H9 (cell line): ENCODE measurements around the gene GRID2. TPM values are rescaled to one million over a fixed set of nuclear protein-coding genes. Genes with fewer than 3 reads are reported as not detected.

Source experiments
- DNase-seq: peaks from one replicate; pipeline ENCODE4 v3.0.0-alpha.2; 2017
- H2AFZ ChIP-seq: one replicate; pipeline ENCODE4 v1.6.1; 2013; ENCODE audit warnings: mild to moderate bottlenecking, low read length, control low read depth, moderate library complexity
- H2AK5ac ChIP-seq: 2 replicates; pipeline ENCODE4 v1.6.1; 2013; ENCODE audit warnings: low read length, control low read depth, mixed read lengths; ENCODE audit not compliant: insufficient read length
- H2BK120ac ChIP-seq: one replicate; pipeline ENCODE4 v1.6.1; 2013; ENCODE audit warnings: low read depth, mild to moderate bottlenecking, low read length, control low read depth, inconsistent platforms; ENCODE audit not compliant: poor library complexity, severe bottlenecking
- H2BK12ac ChIP-seq: 2 replicates; pipeline ENCODE4 v1.6.1; 2013; ENCODE audit warnings: low read length, control low read depth, mixed read lengths, low read depth; ENCODE audit not compliant: insufficient read length
- H2BK15ac ChIP-seq: 2 replicates; pipeline ENCODE4 v1.6.1; 2013; ENCODE audit warnings: low read depth, low read length, control low read depth
- H2BK20ac ChIP-seq: one replicate; pipeline ENCODE4 v1.6.1; 2013; ENCODE audit warnings: low read depth, mild to moderate bottlenecking, low read length, control low read depth, inconsistent platforms; ENCODE audit not compliant: poor library complexity, severe bottlenecking
- H2BK5ac ChIP-seq: 2 replicates; pipeline ENCODE4 v1.6.1; 2013; ENCODE audit warnings: low read length, control low read depth, mixed read lengths; ENCODE audit not compliant: insufficient read length
- H3K14ac ChIP-seq: 2 replicates; pipeline ENCODE4 v1.6.1; 2013; ENCODE audit warnings: low read length, control low read depth; ENCODE audit not compliant: insufficient read depth
- H3K18ac ChIP-seq: 2 replicates; pipeline ENCODE4 v1.6.1; 2013; ENCODE audit warnings: low read depth, mild to moderate bottlenecking, mixed read lengths, low read length, control low read depth; ENCODE audit not compliant: insufficient read length
- H3K23ac ChIP-seq: 2 replicates; pipeline ENCODE4 v1.6.1; 2013; ENCODE audit warnings: low read length, control low read depth, mixed read lengths, low read depth; ENCODE audit not compliant: insufficient read length
- H3K23me2 ChIP-seq: 2 replicates; pipeline ENCODE4 v1.6.1; 2013; ENCODE audit warnings: low read depth, mild to moderate bottlenecking, mixed read lengths, low read length, control low read depth; ENCODE audit not compliant: insufficient read length, poor library complexity, severe bottlenecking
- H3K27ac ChIP-seq: 2 replicates; pipeline ENCODE4 v1.5.1; 2013; ENCODE audit warnings: low read length, control low read depth, mixed read lengths, low read depth; ENCODE audit not compliant: insufficient read length
- H3K27me3 ChIP-seq: 2 replicates; pipeline ENCODE4 v1.6.1; 2013; ENCODE audit warnings: low read length, control low read depth, inconsistent platforms; ENCODE audit not compliant: insufficient read depth
- H3K4ac ChIP-seq: 2 replicates; pipeline ENCODE4 v1.6.1; 2013; ENCODE audit warnings: low read depth, mild to moderate bottlenecking, control low read depth, inconsistent platforms, low read length, moderate library complexity
- H3K4me1 ChIP-seq: 2 replicates; pipeline ENCODE4 v1.6.1; 2013; ENCODE audit warnings: low read length, control low read depth, inconsistent platforms; ENCODE audit not compliant: insufficient read depth
- H3K4me2 ChIP-seq: 2 replicates; pipeline ENCODE4 v1.6.1; 2013; ENCODE audit warnings: low read length, control low read depth, mixed read lengths; ENCODE audit not compliant: insufficient read length, insufficient read depth
- H3K56ac ChIP-seq: 2 replicates; pipeline ENCODE4 v1.6.1; 2013; ENCODE audit warnings: low read depth, mild to moderate bottlenecking, mixed read lengths, low read length, control low read depth; ENCODE audit not compliant: insufficient read length
- H3K79me1 ChIP-seq: 2 replicates; pipeline ENCODE4 v1.6.1; 2013; ENCODE audit warnings: low read depth, mild to moderate bottlenecking, moderate library complexity, low read length, control low read depth, inconsistent platforms; ENCODE audit not compliant: insufficient read depth, poor library complexity, severe bottlenecking
- H3K79me2 ChIP-seq: 2 replicates; pipeline ENCODE4 v1.6.1; 2013; ENCODE audit warnings: low read length, control low read depth, inconsistent platforms; ENCODE audit not compliant: insufficient read depth
- H3K9ac ChIP-seq: 2 replicates; pipeline ENCODE4 v1.6.1; 2013; ENCODE audit warnings: low read length, control low read depth, mixed read lengths; ENCODE audit not compliant: insufficient read length; ENCODE audit errors: extremely low read depth
- H3K9me3 ChIP-seq: one replicate; pipeline ENCODE4 v1.6.1; 2013; ENCODE audit warnings: low read depth, low read length, inconsistent platforms; ENCODE audit not compliant: control insufficient read depth
- H3T11ph ChIP-seq: one replicate; pipeline ENCODE4 v1.6.1; 2013; ENCODE audit warnings: mild to moderate bottlenecking, low read length, control low read depth, inconsistent platforms
- H4K20me1 ChIP-seq: one replicate; pipeline ENCODE4 v1.6.1; 2013; ENCODE audit not compliant: control insufficient read depth, insufficient read length, insufficient read depth
- H4K5ac ChIP-seq: 2 replicates; pipeline ENCODE4 v1.6.1; 2013; ENCODE audit warnings: low read depth, mild to moderate bottlenecking, mixed read lengths, low read length, control low read depth; ENCODE audit not compliant: insufficient read length
- H4K8ac ChIP-seq: replicated peaks from 2 replicates; pipeline ENCODE4 v1.6.1; 2013; ENCODE audit warnings: low read length, control low read depth, mixed read lengths, low read depth; ENCODE audit not compliant: insufficient read length
- H4K91ac ChIP-seq: 2 replicates; pipeline ENCODE4 v1.6.1; 2013; ENCODE audit warnings: low read depth, mild to moderate bottlenecking, moderate library complexity, mixed read lengths, low read length, control low read depth; ENCODE audit not compliant: insufficient read length
- H3K27ac Mint-ChIP-seq, 3 experiments: 2 replicates in 2 of 3; 3 replicates in 1 of 3; pipeline ENCODE4 v1.8.0; 2020 to 2021; ENCODE audit warnings: mixed read lengths in 3 of 3, mild to moderate bottlenecking in 1 of 3, moderate library complexity in 1 of 3
- H3K27me3 Mint-ChIP-seq: 2 replicates; pipeline ENCODE4 v1.8.0; 2021; ENCODE audit warnings: low read depth, mild to moderate bottlenecking, moderate library complexity, mixed read lengths
- H3K36me3 Mint-ChIP-seq, 3 experiments: 2 replicates in 2 of 3; 3 replicates in 1 of 3; pipeline ENCODE4 v1.8.0; 2020 to 2021; ENCODE audit warnings: low read depth in 3 of 3, mixed read lengths in 3 of 3; ENCODE audit not compliant: insufficient read depth in 1 of 3
- H3K4me1 Mint-ChIP-seq, 2 experiments: 2 replicates each; pipeline ENCODE4 v1.8.0; 2020; ENCODE audit warnings: mixed read lengths in 2 of 2
- H3K4me3 Mint-ChIP-seq, 2 experiments: 2 replicates in 1 of 2; 3 replicates in 1 of 2; pipeline ENCODE4 v1.8.0; 2020 to 2021; ENCODE audit warnings: mild to moderate bottlenecking in 2 of 2, mixed read lengths in 2 of 2, moderate library complexity in 1 of 2
- H3K9me3 Mint-ChIP-seq, 2 experiments: 2 replicates in 1 of 2; 3 replicates in 1 of 2; pipeline ENCODE4 v1.8.0; 2020; ENCODE audit warnings: mild to moderate bottlenecking in 2 of 2, mixed read lengths in 2 of 2, moderate library complexity in 1 of 2
- WGBS: extraction: QIAGEN DNeasy Blood & Tissue Kit; methylation state at CpG from one replicate; pipeline ENCODE4 v1.1.7; 2013; ENCODE audit warnings: missing lambda C conversion rate, low lambda C conversion rate, mixed read lengths; ENCODE audit not compliant: insufficient read length; ENCODE audit errors: extremely low coverage; 5-methylcytosine and 5-hydroxymethylcytosine counted together
- total RNA-seq: library from RNA; stranded (reverse); gene quantifications from 2 replicates; pipeline ENCODE4 v1.2.1, GENCODE V29; 2021
- TF ChIP-seq, protein P1 (sequence below): fragments of 200-600 bp; sonication (generic); conservative IDR thresholded peaks from 3 replicates; pipeline ENCODE4 v1.8.0; 2021; ENCODE audit warnings: antibody characterized with exemption, mild to moderate bottlenecking

Gene GRID2
- total RNA-seq, 1 experiment from 2014 or later: 21.8 TPM

DNA sequence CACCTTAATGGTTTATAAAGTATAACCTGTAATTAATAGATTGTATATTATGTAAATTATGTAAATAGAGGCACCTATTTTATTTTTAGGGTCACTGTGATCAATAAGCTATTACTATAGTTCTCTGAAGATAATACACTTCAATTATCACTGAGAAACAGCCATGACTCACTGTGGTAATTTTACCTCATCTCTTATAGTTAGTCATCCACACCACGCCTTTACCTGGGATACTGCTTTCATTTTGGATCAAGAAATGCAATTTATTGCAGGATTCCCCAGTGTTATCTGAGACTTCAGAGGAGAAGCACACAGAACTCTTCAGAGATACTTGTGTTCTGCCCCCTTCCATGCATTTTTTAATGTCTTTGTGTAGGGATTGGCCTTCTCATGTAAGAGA is 1176.7 kb downstream of the GRID2 start:
- no peak overlapping the region for H2BK12ac ChIP-seq
- H2BK15ac ChIP-seq: no peak overlapping the region
- Mint-ChIP-seq H3K27me3 (no peaks in the 10 kb centered on the region), H3K9me3 (no peaks in the 10 kb centered on the region), H3K4me1 (no peaks in the 10 kb centered on the region), H3K36me3 (no peaks in the 10 kb centered on the region), H3K4me3 (no peak overlapping the region), H3K27ac (no peak overlapping the region)
- H2BK5ac ChIP-seq: no peak overlapping the region
- H3K23me2 ChIP-seq: no peaks in the 10 kb centered on the region
- no peak overlapping the region for H3T11ph ChIP-seq
- no peak overlapping the region for H2AFZ ChIP-seq
- H3K4ac ChIP-seq: no peak overlapping the region
- no peak overlapping the region for H2BK20ac ChIP-seq
- no peak overlapping the region for H3K23ac ChIP-seq
- no peak overlapping the region for H4K91ac ChIP-seq
- no peak overlapping the region for H3K4me2 ChIP-seq
- TF ChIP-seq, protein P1, sequence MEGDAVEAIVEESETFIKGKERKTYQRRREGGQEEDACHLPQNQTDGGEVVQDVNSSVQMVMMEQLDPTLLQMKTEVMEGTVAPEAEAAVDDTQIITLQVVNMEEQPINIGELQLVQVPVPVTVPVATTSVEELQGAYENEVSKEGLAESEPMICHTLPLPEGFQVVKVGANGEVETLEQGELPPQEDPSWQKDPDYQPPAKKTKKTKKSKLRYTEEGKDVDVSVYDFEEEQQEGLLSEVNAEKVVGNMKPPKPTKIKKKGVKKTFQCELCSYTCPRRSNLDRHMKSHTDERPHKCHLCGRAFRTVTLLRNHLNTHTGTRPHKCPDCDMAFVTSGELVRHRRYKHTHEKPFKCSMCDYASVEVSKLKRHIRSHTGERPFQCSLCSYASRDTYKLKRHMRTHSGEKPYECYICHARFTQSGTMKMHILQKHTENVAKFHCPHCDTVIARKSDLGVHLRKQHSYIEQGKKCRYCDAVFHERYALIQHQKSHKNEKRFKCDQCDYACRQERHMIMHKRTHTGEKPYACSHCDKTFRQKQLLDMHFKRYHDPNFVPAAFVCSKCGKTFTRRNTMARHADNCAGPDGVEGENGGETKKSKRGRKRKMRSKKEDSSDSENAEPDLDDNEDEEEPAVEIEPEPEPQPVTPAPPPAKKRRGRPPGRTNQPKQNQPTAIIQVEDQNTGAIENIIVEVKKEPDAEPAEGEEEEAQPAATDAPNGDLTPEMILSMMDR: no peak
- no peaks in the 10 kb centered on the region for H3K9me3 ChIP-seq
- H3K4me1 ChIP-seq: no peaks in the 10 kb centered on the region
- WGBS: no CpG with 5 or more reads among the region's 1 CpG
- H2BK120ac ChIP-seq: no peak overlapping the region
- H3K18ac ChIP-seq: no peak overlapping the region
- no peaks in the 10 kb centered on the region for H3K79me1 ChIP-seq
- no peak overlapping the region for H3K27ac ChIP-seq
- no peak overlapping the region for H3K14ac ChIP-seq
- H3K27me3 ChIP-seq: no peaks in the 10 kb centered on the region
- H4K5ac ChIP-seq: no peak overlapping the region
- no peak overlapping the region for H2AK5ac ChIP-seq
- H4K20me1 ChIP-seq: no peaks in the 10 kb centered on the region
- DNase-seq: no peak
- no peak overlapping the region for H3K9ac ChIP-seq
- no peak overlapping the region for H3K56ac ChIP-seq
- no peak overlapping the region for H4K8ac ChIP-seq
- H3K79me2 ChIP-seq: no peaks in the 10 kb centered on the region
